Breast epithelium (tissue), 4 donors: Measurements from ENCODE around the gene GSC. TPM values are rescaled to one million over a fixed set of nuclear protein-coding genes. Genes with fewer than 3 reads are reported as not detected.

Experiments
- DNase-seq, 2 donors: peaks; one replicate each; pipeline ENCODE4 v3.0.0-alpha.2; 2019; ENCODE audit warnings: low spot score in 2 of 2
- H3K27ac ChIP-seq, 2 donors: fragments of 200-600 bp; sonication (generic) in 1 of 2; one replicate each; pipeline ENCODE4 v1.5.1; 2016 to 2019; ENCODE audit warnings: mild to moderate bottlenecking in 1 of 2
- H3K27me3 ChIP-seq, 2 donors: fragments of 200-600 bp; sonication (generic) in 1 of 2; one replicate each; pipeline versions ENCODE4 v1.5.1 to v1.6.0; 2017 to 2019; ENCODE audit warnings: control low read depth in 1 of 2, mild to moderate bottlenecking in 1 of 2
- H3K36me3 ChIP-seq: fragments of 200-600 bp; one replicate; pipeline ENCODE4 v1.5.1; 2019
- H3K4me1 ChIP-seq, 2 donors: fragments of 200-600 bp; sonication (generic); one replicate each; pipeline ENCODE4 v1.5.1; 2016 to 2019; ENCODE audit warnings: control low read depth in 1 of 2
- H3K4me3 ChIP-seq, 3 donors: fragments of 200-600 bp; sonication (generic); 1 replicate in 2 of 3; 2 replicates in 1 of 3; pipeline ENCODE4 v1.5.1; 2016 to 2019; ENCODE audit warnings: mild to moderate bottlenecking in 3 of 3, moderate library complexity in 2 of 3
- H3K9me3 ChIP-seq, 2 donors: fragments of 200-600 bp; sonication (generic) in 1 of 2; one replicate each; pipeline ENCODE4 v1.5.1; 2016 to 2019; ENCODE audit warnings: control low read depth in 1 of 2
- POLR2A ChIP-seq: fragments of 450-650 bp; IDR thresholded peaks from one replicate; pipeline ENCODE4 v1.6.1; 2016; ENCODE audit warnings: antibody characterized with exemption, mild to moderate bottlenecking, moderate library complexity
- POLR2AphosphoS5 ChIP-seq, 3 donors: sonication (generic); formaldehyde crosslinking; IDR thresholded peaks; one replicate each; pipeline ENCODE4 v1.6.1; 2017; ENCODE audit warnings: antibody characterized with exemption in 3 of 3
- intact Hi-C: fragments of 100-400 bp; cut with DNase I; formaldehyde crosslinking; loops from one replicate; pipeline ENCODE4 v1.15.1; 2023; ENCODE audit warnings: low total_unique reads
- total RNA-seq, 3 donors: library from RNA; depleted of rRNA; stranded (reverse); fragments of >200 nt; gene quantifications; one replicate each; pipeline ENCODE4 v1.1.0, GENCODE V29; 2016
- TF ChIP-seq, protein P1 (sequence below), 3 donors: fragments of 450-650 bp; IDR thresholded peaks; one replicate each; pipeline ENCODE4 v1.5.1; 2016 to 2017; ENCODE audit warnings: antibody characterized with exemption in 3 of 3, mild to moderate bottlenecking in 3 of 3, moderate library complexity in 3 of 3

The GSC gene
- total RNA-seq, 3 donors from 2014 or later: 8.3 to 13.8 (median 9.8) TPM

DNA sequence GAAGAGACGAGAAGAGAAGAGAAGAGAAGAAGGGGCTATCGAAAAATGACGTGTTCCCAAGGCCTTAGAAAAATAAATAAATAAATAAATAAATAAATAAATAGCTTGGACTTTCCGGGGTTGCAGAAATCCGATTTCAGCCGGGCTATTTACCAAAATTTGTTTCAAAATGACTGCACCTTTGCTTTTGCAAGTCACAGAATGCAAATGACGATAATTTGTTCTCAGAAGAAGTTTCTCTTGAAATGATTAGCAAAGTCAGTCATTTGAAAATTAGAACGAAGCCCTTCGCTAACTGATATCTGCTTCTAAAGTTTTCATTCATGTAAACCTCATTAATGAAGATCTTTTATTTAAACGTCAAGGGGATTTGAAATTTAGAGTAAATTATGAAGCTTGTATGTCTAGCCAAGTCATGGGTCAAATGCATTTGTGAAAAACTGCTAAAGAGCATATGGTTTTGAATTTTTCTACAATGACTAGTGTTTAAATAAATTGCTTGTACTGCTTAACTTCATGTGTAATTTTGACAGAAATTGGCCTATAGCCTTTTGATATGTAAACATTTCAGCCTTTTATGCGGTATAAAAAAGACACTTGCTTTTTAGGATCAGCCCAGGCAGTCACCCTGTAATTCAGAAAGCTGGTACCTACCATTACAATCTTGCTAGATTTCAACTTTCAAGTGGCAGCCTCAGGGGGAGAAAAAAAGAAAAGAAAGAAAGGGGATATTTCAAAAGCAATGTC lies 4.6 kb upstream of the GSC start:
- H3K4me1 ChIP-seq: no peaks in the 10 kb centered on the region
- H3K36me3 ChIP-seq: no peaks in the 10 kb centered on the region
- TF ChIP-seq POLR2A: no peak
- TF ChIP-seq, protein P1, sequence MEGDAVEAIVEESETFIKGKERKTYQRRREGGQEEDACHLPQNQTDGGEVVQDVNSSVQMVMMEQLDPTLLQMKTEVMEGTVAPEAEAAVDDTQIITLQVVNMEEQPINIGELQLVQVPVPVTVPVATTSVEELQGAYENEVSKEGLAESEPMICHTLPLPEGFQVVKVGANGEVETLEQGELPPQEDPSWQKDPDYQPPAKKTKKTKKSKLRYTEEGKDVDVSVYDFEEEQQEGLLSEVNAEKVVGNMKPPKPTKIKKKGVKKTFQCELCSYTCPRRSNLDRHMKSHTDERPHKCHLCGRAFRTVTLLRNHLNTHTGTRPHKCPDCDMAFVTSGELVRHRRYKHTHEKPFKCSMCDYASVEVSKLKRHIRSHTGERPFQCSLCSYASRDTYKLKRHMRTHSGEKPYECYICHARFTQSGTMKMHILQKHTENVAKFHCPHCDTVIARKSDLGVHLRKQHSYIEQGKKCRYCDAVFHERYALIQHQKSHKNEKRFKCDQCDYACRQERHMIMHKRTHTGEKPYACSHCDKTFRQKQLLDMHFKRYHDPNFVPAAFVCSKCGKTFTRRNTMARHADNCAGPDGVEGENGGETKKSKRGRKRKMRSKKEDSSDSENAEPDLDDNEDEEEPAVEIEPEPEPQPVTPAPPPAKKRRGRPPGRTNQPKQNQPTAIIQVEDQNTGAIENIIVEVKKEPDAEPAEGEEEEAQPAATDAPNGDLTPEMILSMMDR (IDR thresholded peaks at IDR 0.05): no peak
- no peak for TF ChIP-seq POLR2AphosphoS5 (IDR thresholded peaks at IDR 0.05)
- H3K27ac ChIP-seq: no peak overlapping the region
- intact Hi-C loops: no loop called here
- no peaks in the 10 kb centered on the region for H3K9me3 ChIP-seq
- no peak for DNase-seq
- peaks cover 0 to 44% of the 10 kb centered on the region in 2 donors for H3K27me3 ChIP-seq
- H3K4me3 ChIP-seq: no peak overlapping the region

DNA sequence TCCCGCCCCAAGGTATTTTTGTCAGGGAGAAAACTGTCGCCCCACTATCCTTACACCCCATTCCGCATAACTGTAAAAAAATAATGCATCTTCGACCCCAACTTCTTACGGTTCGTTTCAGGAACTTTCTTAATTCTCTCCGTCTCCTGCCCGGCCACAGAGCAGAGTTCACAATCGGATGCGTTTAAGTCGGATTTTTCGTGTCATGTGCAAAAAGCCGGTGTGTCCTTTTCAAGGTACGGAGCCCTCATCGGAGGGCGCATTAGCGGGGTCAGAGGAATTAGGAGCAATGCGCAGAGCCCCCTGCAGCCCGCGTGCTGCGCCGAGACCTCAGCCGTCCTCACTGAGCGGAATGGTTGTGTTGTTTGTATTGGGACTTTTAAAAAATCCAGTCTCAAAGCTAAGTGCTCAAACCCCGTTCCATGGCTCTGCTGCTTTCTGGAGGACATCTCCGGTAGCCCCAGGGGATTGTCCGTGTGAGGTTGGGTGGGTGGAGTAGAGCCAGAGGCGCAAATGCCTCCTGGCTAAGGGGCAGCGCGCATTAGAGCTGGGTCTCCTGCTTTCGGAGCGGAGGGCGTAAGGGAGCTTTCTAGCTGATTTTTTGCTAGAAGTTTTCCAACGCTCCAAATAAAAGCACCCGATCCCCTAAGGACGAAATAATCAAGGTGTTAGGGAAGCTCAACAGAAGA lies 3.9 kb upstream of the GSC start:
- Histone ChIP-seq H3K27me3 (peaks cover 0 to 41% of the 10 kb centered on the region in 2 donors), H3K27ac (no peak overlapping the region), H3K4me1 (no peaks in the 10 kb centered on the region), H3K36me3 (no peaks in the 10 kb centered on the region), H3K4me3 (no peak overlapping the region), H3K9me3 (no peaks in the 10 kb centered on the region)
- no peak for DNase-seq
- TF ChIP-seq POLR2AphosphoS5 (IDR thresholded peaks at IDR 0.05): no peak
- no peak for TF ChIP-seq POLR2A
- TF ChIP-seq, protein P1 (IDR thresholded peaks at IDR 0.05): no peak
- intact Hi-C loops: no loop called here

DNA sequence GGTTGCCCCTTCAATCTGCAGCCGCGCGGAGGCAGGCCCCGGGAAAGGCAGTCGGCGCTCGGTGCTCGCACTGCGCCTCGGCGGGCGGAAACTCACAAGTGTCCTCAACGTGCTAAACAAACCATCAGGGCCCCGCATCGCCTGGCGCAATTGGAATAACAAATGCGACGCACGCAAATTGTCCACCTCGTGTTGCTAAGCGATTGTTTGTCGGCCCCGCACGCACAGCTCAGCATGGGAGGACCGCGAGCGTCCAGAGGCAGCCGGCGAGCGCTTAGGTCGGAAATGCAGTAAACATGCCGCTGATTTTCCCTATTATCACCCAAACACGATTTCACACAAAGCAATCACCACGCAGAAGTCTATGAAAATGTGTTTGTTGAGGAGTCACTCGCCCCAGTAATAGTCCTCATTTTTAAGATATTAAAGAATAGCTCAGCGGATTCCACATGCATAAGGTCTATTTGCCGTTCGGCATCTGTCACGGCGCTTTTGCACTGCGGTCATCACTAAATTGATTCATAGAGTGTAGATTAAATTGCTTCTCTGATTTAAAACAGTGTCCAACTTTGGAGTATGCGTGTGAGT lies 3.2 kb upstream of the GSC start:
- intact Hi-C loops: no loop called here
- peaks cover 2 to 47% of the 10 kb centered on the region in 2 donors for H3K27me3 ChIP-seq
- no peak overlapping the region for H3K27ac ChIP-seq
- H3K36me3 ChIP-seq: no peaks in the 10 kb centered on the region
- TF ChIP-seq POLR2AphosphoS5 (IDR thresholded peaks at IDR 0.05) (no peak), POLR2A (no peak)
- TF ChIP-seq, protein P1 (IDR thresholded peaks at IDR 0.05): no peak
- DNase-seq: no peak
- no peaks in the 10 kb centered on the region for H3K9me3 ChIP-seq
- no peak overlapping the region for H3K4me3 ChIP-seq
- H3K4me1 ChIP-seq: no peaks in the 10 kb centered on the region

DNA sequence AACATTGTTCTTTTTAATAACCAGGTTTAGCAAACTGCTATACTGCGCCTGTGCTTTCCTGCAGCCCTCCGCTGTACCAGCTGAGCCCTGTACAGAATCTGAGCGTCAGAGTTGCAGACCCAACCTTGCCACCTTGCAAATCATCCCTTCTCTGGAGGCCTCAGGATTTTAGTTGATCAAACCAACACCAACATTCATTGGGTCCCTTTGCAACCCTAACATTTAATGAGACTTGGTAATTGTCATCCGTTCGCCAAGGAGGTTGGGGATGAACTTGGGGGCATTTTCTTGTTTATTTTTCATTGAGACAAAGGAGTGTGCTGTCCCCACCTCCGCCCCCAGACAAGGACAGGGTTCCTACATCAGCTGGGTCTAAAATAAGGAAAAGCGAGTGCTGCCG lies 2.6 kb upstream of the GSC start:
- H3K27me3 ChIP-seq: peaks cover 3 to 52% of the 10 kb centered on the region in 2 donors
- no peak overlapping the region for H3K27ac ChIP-seq
- TF ChIP-seq, protein P1 (IDR thresholded peaks at IDR 0.05): no peak
- TF ChIP-seq POLR2A: no peak
- no peak for TF ChIP-seq POLR2AphosphoS5 (IDR thresholded peaks at IDR 0.05)
- DNase-seq: no peak
- no peaks in the 10 kb centered on the region for H3K4me1 ChIP-seq
- H3K9me3 ChIP-seq: no peaks in the 10 kb centered on the region
- H3K36me3 ChIP-seq: no peaks in the 10 kb centered on the region
- no peak overlapping the region for H3K4me3 ChIP-seq
- intact Hi-C loops: no loop called here

DNA sequence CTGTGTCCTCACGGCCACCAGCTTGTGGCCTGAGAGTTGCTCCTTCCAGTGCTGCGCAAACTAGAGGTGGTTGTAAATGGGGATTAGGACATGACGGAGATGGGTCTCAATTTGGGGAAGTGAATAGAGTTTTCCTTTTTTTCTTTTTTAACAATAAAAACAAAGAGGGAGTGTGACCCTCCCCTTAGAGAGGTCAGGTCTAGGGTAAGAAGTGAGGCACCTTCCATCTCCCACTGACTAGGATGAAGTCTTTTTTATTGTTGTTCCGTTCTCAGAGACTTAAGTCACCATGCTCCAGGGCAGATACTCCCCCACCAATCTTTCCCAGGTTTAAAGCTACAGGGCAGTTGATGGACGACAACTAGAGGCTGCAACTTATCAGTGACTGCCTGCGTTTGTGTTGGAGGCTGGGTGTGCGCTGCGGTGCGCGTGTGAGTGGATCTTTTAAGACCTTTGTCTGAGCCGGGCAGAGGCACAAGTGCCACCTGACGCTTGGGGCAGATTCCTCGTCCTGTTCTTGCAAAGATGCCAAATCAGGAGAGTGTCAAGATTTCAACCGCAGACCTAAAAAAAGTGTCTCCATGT lies 2.1 kb upstream of the GSC start:
- Histone ChIP-seq H3K9me3 (no peaks in the 10 kb centered on the region), H3K36me3 (no peaks in the 10 kb centered on the region), H3K4me3 (no peak overlapping the region), H3K27ac (no peak overlapping the region), H3K4me1 (no peaks in the 10 kb centered on the region), H3K27me3 (peaks cover 3 to 57% of the 10 kb centered on the region in 2 donors)
- no peak for TF ChIP-seq POLR2A
- no peak for TF ChIP-seq POLR2AphosphoS5 (IDR thresholded peaks at IDR 0.05)
- TF ChIP-seq, protein P1 (IDR thresholded peaks at IDR 0.05): no peak
- no peak for DNase-seq
- intact Hi-C loops: no loop called here
